HEK293 (cell line): Measurements from ENCODE around the gene HGF.
A peak's percentile ranks its signal among the peaks of the same experiment; 100 is the strongest.

Source experiments
- CTCF ChIP-seq: fragments of 450-650 bp; formaldehyde crosslinking; IDR thresholded peaks from 2 replicates; pipeline ENCODE4 v1.5.1; 2016; ENCODE audit warnings: missing biosample characterization, missing genetic modification characterization
- PRDM10 ChIP-seq: fragments of 450-650 bp; formaldehyde crosslinking; IDR thresholded peaks from 2 replicates; pipeline ENCODE4 v1.5.1; 2016; ENCODE audit warnings: missing biosample characterization, missing genetic modification characterization
- SP3 ChIP-seq: fragments of 450-650 bp; formaldehyde crosslinking; IDR thresholded peaks from 2 replicates; pipeline ENCODE4 v1.5.1; 2016; ENCODE audit warnings: missing biosample characterization, missing genetic modification characterization
- ZNF266 ChIP-seq: fragments of 450-650 bp; formaldehyde crosslinking; IDR thresholded peaks from 2 replicates; pipeline ENCODE4 v1.5.1; 2016; ENCODE audit warnings: missing biosample characterization, missing genetic modification characterization, low read depth
- ZNF274 ChIP-seq, 2 experiments: fragments of 200-500 bp in 1 of 2; fragments of 450-650 bp in 1 of 2; sonication (Bioruptor generic) in 1 of 2; formaldehyde crosslinking in 1 of 2; IDR thresholded peaks; 2 replicates each; pipeline versions ENCODE4 v1.5.1 to v1.6.1; 2014 to 2016; ENCODE audit warnings: borderline replicate concordance in 1 of 2, inconsistent platforms in 1 of 2, low read length in 1 of 2, missing biosample characterization in 1 of 2, missing genetic modification characterization in 1 of 2
- ZNF335 ChIP-seq: fragments of 450-650 bp; formaldehyde crosslinking; conservative IDR thresholded peaks from 2 replicates; pipeline ENCODE4 v1.5.1; 2016; ENCODE audit warnings: missing biosample characterization, missing genetic modification characterization
- ZSCAN23 ChIP-seq: fragments of 450-650 bp; formaldehyde crosslinking; IDR thresholded peaks from 2 replicates; pipeline ENCODE4 v1.5.1; 2016; ENCODE audit warnings: missing biosample characterization, missing genetic modification characterization
- ZSCAN30 ChIP-seq: fragments of 450-650 bp; IDR thresholded peaks from 2 replicates; pipeline ENCODE4 v1.5.1; 2018; ENCODE audit warnings: missing biosample characterization, mild to moderate bottlenecking, missing genetic modification characterization, moderate library complexity

GRCh38 chr7:81769891-81770727 is at the start of gene HGF:
- TF ChIP-seq PRDM10 (tag by site-specific recombination) (peak; percentile 2), ZNF274 (IDR thresholded peaks at IDR 0.05; ENCODE audit: low read length) (no peak), ZNF274 (tag by site-specific recombination; IDR thresholded peaks at IDR 0.05; ENCODE audit: borderline replicate concordance) (no peak), SP3 (tag by site-specific recombination) (no peak), ZSCAN30 (no peak), ZNF266 (tag by site-specific recombination) (no peak), CTCF (no peak), ZNF335 (tag by site-specific recombination) (0 out of 2 replicates have a peak, but pooled peaks have one; percentile 48), ZSCAN23 (tag by site-specific recombination) (no peak)
